HEK293 (cell line): ENCODE results near the gene LHX6.

Experiments used
- EGR2 ChIP-seq: fragments of 450-650 bp; formaldehyde crosslinking; IDR thresholded peaks from 2 replicates; pipeline ENCODE4 v1.5.1; 2016; ENCODE audit warnings: low read depth, missing biosample characterization, missing genetic modification characterization
- GLI4 ChIP-seq: fragments of 450-650 bp; formaldehyde crosslinking; IDR thresholded peaks from 2 replicates; pipeline ENCODE4 v1.5.1; 2016; ENCODE audit warnings: missing biosample characterization, missing genetic modification characterization
- GLIS1 ChIP-seq: fragments of 450-650 bp; formaldehyde crosslinking; IDR thresholded peaks from 2 replicates; pipeline ENCODE4 v1.5.1; 2016; ENCODE audit warnings: missing biosample characterization, missing genetic modification characterization
- GLIS2 ChIP-seq: fragments of 450-650 bp; formaldehyde crosslinking; IDR thresholded peaks from 2 replicates; pipeline ENCODE4 v1.5.1; 2016; ENCODE audit warnings: missing biosample characterization, missing genetic modification characterization
- KLF10 ChIP-seq: fragments of 450-650 bp; IDR thresholded peaks from 2 replicates; pipeline ENCODE4 v1.5.1; 2018; ENCODE audit warnings: missing biosample characterization, mild to moderate bottlenecking, missing genetic modification characterization
- MEIS1 ChIP-seq: sonication (generic); formaldehyde crosslinking; IDR thresholded peaks from 2 replicates; pipeline ENCODE4 v1.8.1; 2022; ENCODE audit warnings: missing genetic modification reagents, mild to moderate bottlenecking, borderline replicate concordance
- MYNN ChIP-seq: fragments of 450-650 bp; formaldehyde crosslinking; IDR thresholded peaks from 2 replicates; pipeline ENCODE4 v1.5.1; 2016; ENCODE audit warnings: missing biosample characterization, missing genetic modification characterization, borderline replicate concordance
- MZF1 ChIP-seq: fragments of 450-650 bp; formaldehyde crosslinking; IDR thresholded peaks from 2 replicates; pipeline ENCODE4 v1.5.1; 2017; ENCODE audit warnings: missing biosample characterization, missing genetic modification characterization, borderline replicate concordance
- WT1 ChIP-seq: fragments of 450-650 bp; formaldehyde crosslinking; IDR thresholded peaks from 2 replicates; pipeline ENCODE4 v1.5.1; 2016; ENCODE audit warnings: missing biosample characterization, missing genetic modification characterization
- ZBTB49 ChIP-seq: fragments of 450-650 bp; formaldehyde crosslinking; IDR thresholded peaks from 2 replicates; pipeline ENCODE4 v1.5.1; 2016; ENCODE audit warnings: missing biosample characterization, missing genetic modification characterization, low read depth
- ZFHX2 ChIP-seq: fragments of 450-650 bp; formaldehyde crosslinking; conservative IDR thresholded peaks from 2 replicates; pipeline ENCODE4 v1.5.1; 2016; ENCODE audit warnings: missing biosample characterization, missing genetic modification characterization
- ZNF19 ChIP-seq: fragments of 450-650 bp; formaldehyde crosslinking; IDR thresholded peaks from 2 replicates; pipeline ENCODE4; 2016; ENCODE audit warnings: missing biosample characterization, missing genetic modification characterization, low read depth
- ZNF2 ChIP-seq: fragments of 450-650 bp; formaldehyde crosslinking; IDR thresholded peaks from 2 replicates; pipeline ENCODE4 v1.5.1; 2016; ENCODE audit warnings: missing biosample characterization, missing genetic modification characterization
- ZNF211 ChIP-seq: fragments of 450-650 bp; formaldehyde crosslinking; IDR thresholded peaks from 2 replicates; pipeline ENCODE4 v1.5.1; 2016; ENCODE audit warnings: low read depth, missing biosample characterization, missing genetic modification characterization
- ZNF280C ChIP-seq: fragments of 450-650 bp; formaldehyde crosslinking; IDR thresholded peaks from 2 replicates; pipeline ENCODE4 v1.5.1; 2016; ENCODE audit warnings: missing biosample characterization, missing genetic modification characterization
- ZNF335 ChIP-seq: fragments of 450-650 bp; formaldehyde crosslinking; conservative IDR thresholded peaks from 2 replicates; pipeline ENCODE4 v1.5.1; 2016; ENCODE audit warnings: missing biosample characterization, missing genetic modification characterization
- ZNF350 ChIP-seq: fragments of 450-650 bp; formaldehyde crosslinking; IDR thresholded peaks from 2 replicates; pipeline ENCODE4 v1.5.0; 2017; ENCODE audit warnings: missing biosample characterization, mild to moderate bottlenecking, missing genetic modification characterization
- ZNF433 ChIP-seq: fragments of 450-650 bp; formaldehyde crosslinking; IDR thresholded peaks from 2 replicates; pipeline ENCODE4 v1.5.1; 2016; ENCODE audit warnings: missing biosample characterization, missing genetic modification characterization, low read depth
- ZNF510 ChIP-seq: fragments of 450-650 bp; formaldehyde crosslinking; IDR thresholded peaks from 2 replicates; pipeline ENCODE4 v1.5.1; 2018; ENCODE audit warnings: mild to moderate bottlenecking, missing genetic modification characterization, missing biosample characterization; ENCODE audit not compliant: insufficient replicate concordance
- ZNF521 ChIP-seq: fragments of 450-650 bp; formaldehyde crosslinking; IDR thresholded peaks from 2 replicates; pipeline ENCODE4 v1.5.1; 2017; ENCODE audit warnings: missing biosample characterization, mild to moderate bottlenecking, missing genetic modification characterization
- ZNF596 ChIP-seq: fragments of 450-650 bp; IDR thresholded peaks from 2 replicates; pipeline ENCODE4 v1.5.0; 2018; ENCODE audit warnings: missing biosample characterization, mild to moderate bottlenecking, missing genetic modification characterization, moderate library complexity
- ZNF639 ChIP-seq: fragments of 450-650 bp; formaldehyde crosslinking; IDR thresholded peaks from 2 replicates; pipeline ENCODE4 v1.5.1; 2016; ENCODE audit warnings: missing biosample characterization, missing genetic modification characterization
- ZNF654 ChIP-seq: fragments of 450-650 bp; formaldehyde crosslinking; IDR thresholded peaks from 2 replicates; pipeline ENCODE4 v1.5.1; 2016; ENCODE audit warnings: low read depth, missing biosample characterization, missing genetic modification characterization
- ZNF792 ChIP-seq: fragments of 450-650 bp; formaldehyde crosslinking; IDR thresholded peaks from 2 replicates; pipeline ENCODE4 v1.5.1; 2016; ENCODE audit warnings: missing biosample characterization, missing genetic modification characterization
- ZNF837 ChIP-seq: fragments of 450-650 bp; formaldehyde crosslinking; IDR thresholded peaks from 2 replicates; pipeline ENCODE4 v1.5.1; 2016; ENCODE audit warnings: missing biosample characterization, missing genetic modification characterization
- TF ChIP-seq, protein P1 (sequence below): fragments of 450-650 bp; formaldehyde crosslinking; IDR thresholded peaks from 2 replicates; pipeline ENCODE4 v1.5.1; 2016; ENCODE audit warnings: missing biosample characterization, missing genetic modification characterization
- TF ChIP-seq, protein P2 (sequence below): fragments of 450-650 bp; formaldehyde crosslinking; IDR thresholded peaks from 2 replicates; pipeline ENCODE4 v1.5.1; 2016; ENCODE audit warnings: missing biosample characterization, missing genetic modification characterization
- TF ChIP-seq, protein P3 (sequence below): fragments of 450-650 bp; formaldehyde crosslinking; IDR thresholded peaks from 2 replicates; pipeline ENCODE4 v1.5.1; 2017; ENCODE audit warnings: missing biosample characterization, missing genetic modification characterization

Gene LHX6

GRCh38 chr9:122264360-122265148 is 35.8 kb upstream of the LHX6 start, which contains the start of the genes MRRF and RBM18 (continued):
- TF ChIP-seq, protein P1, sequence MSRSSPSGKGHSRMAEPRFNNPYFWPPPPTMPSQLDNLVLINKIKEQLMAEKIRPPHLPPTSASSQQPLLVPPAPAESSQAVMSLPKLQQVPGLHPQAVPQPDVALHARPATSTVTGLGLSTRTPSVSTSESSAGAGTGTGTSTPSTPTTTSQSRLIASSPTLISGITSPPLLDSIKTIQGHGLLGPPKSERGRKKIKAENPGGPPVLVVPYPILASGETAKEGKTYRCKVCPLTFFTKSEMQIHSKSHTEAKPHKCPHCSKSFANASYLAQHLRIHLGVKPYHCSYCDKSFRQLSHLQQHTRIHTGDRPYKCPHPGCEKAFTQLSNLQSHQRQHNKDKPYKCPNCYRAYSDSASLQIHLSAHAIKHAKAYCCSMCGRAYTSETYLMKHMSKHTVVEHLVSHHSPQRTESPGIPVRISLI (tag by site-specific recombination) = no peak
- no peak for TF ChIP-seq ZNF280C (tag by site-specific recombination)
- no peak for TF ChIP-seq MEIS1 (CRISPR knock-in tag)
- peak; percentile 52; the same call in 1 of the 2 replicates for TF ChIP-seq GLIS1 (tag by site-specific recombination)
- TF ChIP-seq ZNF639 (tag by site-specific recombination) = peak; percentile 66; the same call in 1 of the 2 replicates
- TF ChIP-seq ZNF19 (tag by site-specific recombination) = no peak
- no peak for TF ChIP-seq WT1 (tag by site-specific recombination)
- TF ChIP-seq, protein P2, sequence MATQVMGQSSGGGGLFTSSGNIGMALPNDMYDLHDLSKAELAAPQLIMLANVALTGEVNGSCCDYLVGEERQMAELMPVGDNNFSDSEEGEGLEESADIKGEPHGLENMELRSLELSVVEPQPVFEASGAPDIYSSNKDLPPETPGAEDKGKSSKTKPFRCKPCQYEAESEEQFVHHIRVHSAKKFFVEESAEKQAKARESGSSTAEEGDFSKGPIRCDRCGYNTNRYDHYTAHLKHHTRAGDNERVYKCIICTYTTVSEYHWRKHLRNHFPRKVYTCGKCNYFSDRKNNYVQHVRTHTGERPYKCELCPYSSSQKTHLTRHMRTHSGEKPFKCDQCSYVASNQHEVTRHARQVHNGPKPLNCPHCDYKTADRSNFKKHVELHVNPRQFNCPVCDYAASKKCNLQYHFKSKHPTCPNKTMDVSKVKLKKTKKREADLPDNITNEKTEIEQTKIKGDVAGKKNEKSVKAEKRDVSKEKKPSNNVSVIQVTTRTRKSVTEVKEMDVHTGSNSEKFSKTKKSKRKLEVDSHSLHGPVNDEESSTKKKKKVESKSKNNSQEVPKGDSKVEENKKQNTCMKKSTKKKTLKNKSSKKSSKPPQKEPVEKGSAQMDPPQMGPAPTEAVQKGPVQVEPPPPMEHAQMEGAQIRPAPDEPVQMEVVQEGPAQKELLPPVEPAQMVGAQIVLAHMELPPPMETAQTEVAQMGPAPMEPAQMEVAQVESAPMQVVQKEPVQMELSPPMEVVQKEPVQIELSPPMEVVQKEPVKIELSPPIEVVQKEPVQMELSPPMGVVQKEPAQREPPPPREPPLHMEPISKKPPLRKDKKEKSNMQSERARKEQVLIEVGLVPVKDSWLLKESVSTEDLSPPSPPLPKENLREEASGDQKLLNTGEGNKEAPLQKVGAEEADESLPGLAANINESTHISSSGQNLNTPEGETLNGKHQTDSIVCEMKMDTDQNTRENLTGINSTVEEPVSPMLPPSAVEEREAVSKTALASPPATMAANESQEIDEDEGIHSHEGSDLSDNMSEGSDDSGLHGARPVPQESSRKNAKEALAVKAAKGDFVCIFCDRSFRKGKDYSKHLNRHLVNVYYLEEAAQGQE (tag by site-specific recombination) = no peak
- TF ChIP-seq ZNF837 = no peak
- TF ChIP-seq GLI4 (tag by site-specific recombination) = no peak
- no peak for TF ChIP-seq ZNF433 (tag by site-specific recombination)
- TF ChIP-seq ZNF792 (tag by site-specific recombination) = no peak
- TF ChIP-seq ZFHX2 (tag by site-specific recombination) = peak; percentile 34; the same call in 1 of the 2 replicates
- TF ChIP-seq, protein P3, sequence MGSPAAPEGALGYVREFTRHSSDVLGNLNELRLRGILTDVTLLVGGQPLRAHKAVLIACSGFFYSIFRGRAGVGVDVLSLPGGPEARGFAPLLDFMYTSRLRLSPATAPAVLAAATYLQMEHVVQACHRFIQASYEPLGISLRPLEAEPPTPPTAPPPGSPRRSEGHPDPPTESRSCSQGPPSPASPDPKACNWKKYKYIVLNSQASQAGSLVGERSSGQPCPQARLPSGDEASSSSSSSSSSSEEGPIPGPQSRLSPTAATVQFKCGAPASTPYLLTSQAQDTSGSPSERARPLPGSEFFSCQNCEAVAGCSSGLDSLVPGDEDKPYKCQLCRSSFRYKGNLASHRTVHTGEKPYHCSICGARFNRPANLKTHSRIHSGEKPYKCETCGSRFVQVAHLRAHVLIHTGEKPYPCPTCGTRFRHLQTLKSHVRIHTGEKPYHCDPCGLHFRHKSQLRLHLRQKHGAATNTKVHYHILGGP = no peak
- TF ChIP-seq EGR2 (tag by site-specific recombination) = no peak
- TF ChIP-seq ZNF654 = no peak
- TF ChIP-seq KLF10 (tag by site-specific recombination) = 0 out of 2 replicates have a peak, but pooled peaks have one; percentile 7
- peak; percentile 70 for TF ChIP-seq ZNF2 (tag by site-specific recombination)
- TF ChIP-seq ZNF211 (tag by site-specific recombination) = no peak
- TF ChIP-seq MYNN (tag by site-specific recombination) = 0 out of 2 replicates have a peak, but pooled peaks have one; percentile 19
- no peak for TF ChIP-seq ZBTB49 (tag by site-specific recombination)
- TF ChIP-seq MZF1 (tag by site-specific recombination) = no peak
- no peak for TF ChIP-seq ZNF510 (tag by site-specific recombination)
- peak; percentile 86 for TF ChIP-seq ZNF335 (tag by site-specific recombination)
- TF ChIP-seq GLIS2 (tag by site-specific recombination) = peak; percentile 69
- no peak for TF ChIP-seq ZNF521 (tag by site-specific recombination)
- TF ChIP-seq ZNF596 = no peak
- no peak for TF ChIP-seq ZNF350 (tag by site-specific recombination)
